Peyer's patch (tissue), 4 donors: ENCODE results near the gene LANCL3.

Source experiments
- CTCF ChIP-seq, 6 experiments: fragments of 450-650 bp in 4 of 6; fragments of 200-600 bp in 2 of 6; sonication (generic) in 1 of 6; IDR thresholded peaks; one replicate each; pipeline ENCODE4 v1.5.1; 2017 to 2019; ENCODE audit warnings: antibody characterized with exemption in 6 of 6, mild to moderate bottlenecking in 3 of 6, moderate library complexity in 1 of 6
- POLR2A ChIP-seq, 2 donors: fragments of 450-650 bp; IDR thresholded peaks; one replicate each; pipeline ENCODE4 v1.5.1; 2017; ENCODE audit warnings: antibody characterized with exemption in 2 of 2, mild to moderate bottlenecking in 2 of 2, moderate library complexity in 2 of 2

DNA sequence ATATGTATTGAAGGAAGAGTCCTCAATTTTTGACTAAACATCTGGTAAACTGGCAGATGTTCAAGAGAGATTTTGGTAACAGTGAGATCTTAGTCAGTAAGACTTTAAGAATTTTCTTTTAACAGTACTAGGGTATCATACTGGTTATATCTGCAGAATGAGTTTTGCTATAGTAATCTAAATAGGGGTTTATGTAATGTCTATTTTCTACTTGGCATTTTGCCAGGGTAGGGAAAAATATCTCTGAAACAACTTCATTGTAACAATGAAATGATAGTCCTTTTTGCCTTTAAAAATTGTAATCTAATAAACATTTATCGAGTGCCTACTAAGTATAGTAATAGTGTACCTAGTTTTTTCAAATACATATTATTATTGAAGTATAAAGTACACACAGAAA lies 146.2 kb downstream of the LANCL3 start:
- TF ChIP-seq CTCF (IDR thresholded peaks at IDR 0.05) (no peak), POLR2A (IDR thresholded peaks at IDR 0.05) (no peak)
